Breast epithelium (tissue), 4 donors: ENCODE measurements around the gene BMAL2. TPM values are rescaled to one million over a fixed set of nuclear protein-coding genes. Genes with fewer than 3 reads are reported as not detected.
A peak's percentile ranks its signal among the peaks of the same experiment; 100 is the strongest.

Experiments
- DNase-seq, 2 donors: peaks; one replicate each; pipeline ENCODE4 v3.0.0-alpha.2; 2019; ENCODE audit warnings: low spot score in 2 of 2
- H3K27ac ChIP-seq, 2 donors: fragments of 200-600 bp; sonication (generic) in 1 of 2; one replicate each; pipeline ENCODE4 v1.5.1; 2016 to 2019; ENCODE audit warnings: mild to moderate bottlenecking in 1 of 2
- H3K27me3 ChIP-seq, 2 donors: fragments of 200-600 bp; sonication (generic) in 1 of 2; one replicate each; pipeline versions ENCODE4 v1.5.1 to v1.6.0; 2017 to 2019; ENCODE audit warnings: control low read depth in 1 of 2, mild to moderate bottlenecking in 1 of 2
- H3K36me3 ChIP-seq: fragments of 200-600 bp; one replicate; pipeline ENCODE4 v1.5.1; 2019
- H3K4me1 ChIP-seq, 2 donors: fragments of 200-600 bp; sonication (generic); one replicate each; pipeline ENCODE4 v1.5.1; 2016 to 2019; ENCODE audit warnings: control low read depth in 1 of 2
- H3K4me3 ChIP-seq, 3 donors: fragments of 200-600 bp; sonication (generic); 1 replicate in 2 of 3; 2 replicates in 1 of 3; pipeline ENCODE4 v1.5.1; 2016 to 2019; ENCODE audit warnings: mild to moderate bottlenecking in 3 of 3, moderate library complexity in 2 of 3
- H3K9me3 ChIP-seq, 2 donors: fragments of 200-600 bp; sonication (generic) in 1 of 2; one replicate each; pipeline ENCODE4 v1.5.1; 2016 to 2019; ENCODE audit warnings: control low read depth in 1 of 2
- CTCF ChIP-seq, 3 donors: fragments of 450-650 bp; IDR thresholded peaks; one replicate each; pipeline ENCODE4 v1.5.1; 2016 to 2017; ENCODE audit warnings: antibody characterized with exemption in 3 of 3, mild to moderate bottlenecking in 3 of 3, moderate library complexity in 3 of 3
- POLR2A ChIP-seq: fragments of 450-650 bp; IDR thresholded peaks from one replicate; pipeline ENCODE4 v1.6.1; 2016; ENCODE audit warnings: antibody characterized with exemption, mild to moderate bottlenecking, moderate library complexity
- POLR2AphosphoS5 ChIP-seq, 3 donors: sonication (generic); formaldehyde crosslinking; IDR thresholded peaks; one replicate each; pipeline ENCODE4 v1.6.1; 2017; ENCODE audit warnings: antibody characterized with exemption in 3 of 3
- intact Hi-C: fragments of 100-400 bp; cut with DNase I; formaldehyde crosslinking; loops from one replicate; pipeline ENCODE4 v1.15.1; 2023; ENCODE audit warnings: low total_unique reads
- total RNA-seq, 3 donors: library from RNA; depleted of rRNA; stranded (reverse); fragments of >200 nt; gene quantifications; one replicate each; pipeline ENCODE4 v1.1.0, GENCODE V29; 2016

The BMAL2 gene
- total RNA-seq, 3 donors from 2014 or later: 1.3 to 2.4 (median 1.3) TPM

GRCh38 chr12:27366621-27367020 lies 34.0 kb downstream of the BMAL2 start:
- H3K9me3 ChIP-seq: no peaks in the 10 kb centered on the region
- DNase-seq: no peak
- H3K4me1 ChIP-seq: no peaks in the 10 kb centered on the region
- H3K27ac ChIP-seq: no peak overlapping the region
- no peaks in the 10 kb centered on the region for H3K27me3 ChIP-seq
- TF ChIP-seq POLR2AphosphoS5 (IDR thresholded peaks at IDR 0.05) (no peak), POLR2A (no peak), CTCF (IDR thresholded peaks at IDR 0.05) (no peak)
- H3K4me3 ChIP-seq: no peak overlapping the region
- H3K36me3 ChIP-seq: no peaks in the 10 kb centered on the region
- intact Hi-C loops: no loop called here

GRCh38 chr12:27367078-27367477 lies 34.4 kb downstream of the BMAL2 start:
- Histone ChIP-seq H3K9me3 (no peaks in the 10 kb centered on the region), H3K4me1 (no peaks in the 10 kb centered on the region), H3K36me3 (no peaks in the 10 kb centered on the region), H3K27ac (no peak overlapping the region), H3K27me3 (no peaks in the 10 kb centered on the region), H3K4me3 (no peak overlapping the region)
- intact Hi-C loops: no loop called here
- TF ChIP-seq CTCF (IDR thresholded peaks at IDR 0.05): no peak
- TF ChIP-seq POLR2AphosphoS5 (IDR thresholded peaks at IDR 0.05): no peak
- no peak for TF ChIP-seq POLR2A
- DNase-seq: no peak

- H3K9me3 ChIP-seq: no peaks in the 10 kb centered on the region
- no peak for TF ChIP-seq POLR2AphosphoS5 (IDR thresholded peaks at IDR 0.05)
- TF ChIP-seq POLR2A: no peak
- DNase-seq: no peak
- H3K4me3 ChIP-seq: no peak overlapping the region
- intact Hi-C loops: no loop called here
- no peaks in the 10 kb centered on the region for H3K36me3 ChIP-seq
- peak overlapping the region in 1 of 2 donors; percentile 14 for H3K27ac ChIP-seq
- no peaks in the 10 kb centered on the region for H3K4me1 ChIP-seq
- no peaks in the 10 kb centered on the region for H3K27me3 ChIP-seq
Observed at GRCh38 chr12:27382171-27382795, 49.6 kb downstream of the BMAL2 start.

Other genes starting within 250 kb of the BMAL2 start
- gene STK38L, start 88.5 kb upstream of the BMAL2 start, total RNA-seq: 10 to 100 TPM; 29.4 to 48.8 (median 37.9) TPM
- not detected for gene SMCO2, start 113.9 kb downstream of the BMAL2 start, total RNA-seq
- gene PPFIBP1, start 191.4 kb downstream of the BMAL2 start, total RNA-seq: 10 to 100 TPM; 34.4 to 86.5 (median 84.0) TPM